ENCODE results near the gene ISG15. TPM values are rescaled to one million over a fixed set of nuclear protein-coding genes. Genes with fewer than 3 reads are reported as not detected.
"Not testable (repeated sequence)": the region's sequence is repeated elsewhere in the genome, so short reads cannot be mapped to it uniquely, and the experiment has no call there.

Gene ISG15
- total RNA-seq, 1 experiment from 2014 or later, result 63.1 TPM

DNA sequence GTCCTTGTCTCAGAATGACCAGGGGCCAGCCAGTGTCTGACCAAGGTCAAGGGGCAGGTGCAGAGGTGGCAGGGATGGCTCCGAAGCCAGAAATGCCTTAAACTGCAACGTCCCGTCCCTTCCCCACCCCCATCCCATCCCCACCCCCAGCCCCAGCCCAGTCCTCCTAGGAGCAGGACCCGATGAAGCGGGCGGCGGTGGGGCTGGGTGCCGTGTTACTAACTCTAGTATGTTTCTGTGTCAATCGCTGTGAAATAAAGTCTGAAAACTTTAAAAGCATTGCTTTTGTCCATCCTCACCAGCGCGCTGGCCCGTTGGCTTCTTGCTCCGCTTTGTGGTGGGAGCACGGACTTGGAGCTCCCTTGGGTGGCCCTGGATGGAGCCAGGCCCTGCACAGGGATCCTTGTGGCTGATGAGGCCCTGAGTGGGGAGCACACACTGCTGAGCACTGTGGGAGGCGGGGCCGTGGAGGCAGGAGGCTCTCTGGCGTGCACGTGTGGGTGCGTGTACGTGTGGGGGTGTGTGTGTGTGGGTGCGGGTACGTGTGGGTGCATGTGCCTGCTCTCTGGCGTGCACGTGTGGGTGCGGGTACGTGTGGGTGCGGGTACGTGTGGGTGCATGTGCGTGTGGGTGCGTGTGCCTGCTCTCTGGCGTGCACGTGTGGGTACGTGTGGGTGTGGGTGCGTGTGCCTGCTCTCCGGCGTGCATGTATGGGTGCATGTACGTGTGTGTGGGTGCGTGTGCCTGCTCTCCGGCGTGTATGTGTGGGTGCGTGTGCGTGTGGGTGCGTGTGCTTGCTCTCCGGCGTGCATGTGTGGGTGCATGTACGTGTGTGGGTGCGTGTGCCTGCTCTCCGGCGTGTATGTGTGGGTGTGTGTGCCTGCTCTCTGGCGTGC is 42.8 kb downstream of the ISG15 start:
- POLR2A ChIA-PET, result no interaction called here
- CTCF ChIA-PET, result no interaction called here

DNA sequence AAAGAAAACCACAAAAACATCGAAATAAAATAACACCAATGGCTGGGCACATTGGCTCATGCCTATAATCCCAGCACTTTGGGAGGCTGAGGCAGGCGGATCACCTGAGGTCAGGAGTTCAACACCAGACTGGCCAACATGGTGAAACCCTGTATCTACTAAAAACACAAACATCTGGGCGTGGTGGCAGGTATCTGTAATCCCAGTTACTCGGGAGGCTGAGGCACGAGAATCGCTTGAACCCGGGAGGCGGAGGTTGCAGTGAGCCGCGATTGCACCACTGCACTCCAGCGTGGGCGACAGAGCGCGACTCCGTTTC is 44.4 kb downstream of the ISG15 start:
- H3K4me3 ChIP-seq (ENCODE audit: low read depth, low read length); H3K27me3 Mint-ChIP-seq (ENCODE audit: insufficient read depth, unreplicated experiment); BruUV-seq (replicated peaks); H3K27me3 ChIP-seq (replicated peaks; ENCODE audit: control insufficient read depth, insufficient read depth, low read length); DNase-seq; H3K9me3 Mint-ChIP-seq (ENCODE audit: unreplicated experiment); H3K4me1 Mint-ChIP-seq (ENCODE audit: low read depth, unreplicated experiment); H3K36me3 ChIP-seq (ENCODE audit: control insufficient read depth, insufficient read depth, low read length); POLR2A ChIA-PET; H3K9me3 ChIP-seq: not testable (repeated sequence)
- CTCF ChIA-PET, result interaction anchor here (1.3 kb wide), 1 partner anchor 44 kb away, joined by 3 read pairs; the partner anchor contains the start of gene ISG15
- H3K4me3 Mint-ChIP-seq (ENCODE audit: unreplicated experiment), result peak overlapping the region; percentile 80
- intact Hi-C loops (cut with micrococcal nuclease; ENCODE audit: unreplicated experiment), result loop anchor here (2.0 kb wide), 2 partner anchors 19 to 43 kb away; no protein-coding TSS in a partner anchor
- H3K36me3 Mint-ChIP-seq (ENCODE audit: insufficient read depth, unreplicated experiment), result peaks cover 59% of the 10 kb centered on the region
- H3K4me1 ChIP-seq, result peaks cover 19% of the 10 kb centered on the region
- peak overlapping the region; percentile 51 for H3K27ac Mint-ChIP-seq (ENCODE audit: unreplicated experiment)

More for the DNA sequence above, 42.8 kb downstream of the ISG15 start:
- H3K36me3 ChIP-seq (ENCODE audit: control insufficient read depth, insufficient read depth, low read length), result no peaks in the 10 kb centered on the region
- H3K27ac Mint-ChIP-seq (ENCODE audit: unreplicated experiment), result no peak overlapping the region
- no peak for DNase-seq
- no peaks in the 10 kb centered on the region for H3K27me3 Mint-ChIP-seq (ENCODE audit: insufficient read depth, unreplicated experiment)
- H3K9me3 ChIP-seq, result no peaks in the 10 kb centered on the region
- H3K4me1 Mint-ChIP-seq (ENCODE audit: low read depth, unreplicated experiment), result peaks cover 7% of the 10 kb centered on the region
- H3K4me3 ChIP-seq (ENCODE audit: low read depth, low read length), result no peak overlapping the region
- BruUV-seq (replicated peaks), result no TSS peak
- TF ChIP-seq, protein P1, sequence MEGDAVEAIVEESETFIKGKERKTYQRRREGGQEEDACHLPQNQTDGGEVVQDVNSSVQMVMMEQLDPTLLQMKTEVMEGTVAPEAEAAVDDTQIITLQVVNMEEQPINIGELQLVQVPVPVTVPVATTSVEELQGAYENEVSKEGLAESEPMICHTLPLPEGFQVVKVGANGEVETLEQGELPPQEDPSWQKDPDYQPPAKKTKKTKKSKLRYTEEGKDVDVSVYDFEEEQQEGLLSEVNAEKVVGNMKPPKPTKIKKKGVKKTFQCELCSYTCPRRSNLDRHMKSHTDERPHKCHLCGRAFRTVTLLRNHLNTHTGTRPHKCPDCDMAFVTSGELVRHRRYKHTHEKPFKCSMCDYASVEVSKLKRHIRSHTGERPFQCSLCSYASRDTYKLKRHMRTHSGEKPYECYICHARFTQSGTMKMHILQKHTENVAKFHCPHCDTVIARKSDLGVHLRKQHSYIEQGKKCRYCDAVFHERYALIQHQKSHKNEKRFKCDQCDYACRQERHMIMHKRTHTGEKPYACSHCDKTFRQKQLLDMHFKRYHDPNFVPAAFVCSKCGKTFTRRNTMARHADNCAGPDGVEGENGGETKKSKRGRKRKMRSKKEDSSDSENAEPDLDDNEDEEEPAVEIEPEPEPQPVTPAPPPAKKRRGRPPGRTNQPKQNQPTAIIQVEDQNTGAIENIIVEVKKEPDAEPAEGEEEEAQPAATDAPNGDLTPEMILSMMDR (IDR thresholded peaks at IDR 0.05; ENCODE audit: insufficient read depth in 1 of 2, low read depth in 1 of 2, low read length in 1 of 2, severe bottlenecking in 1 of 2, unreplicated experiment in 1 of 2), result no peak
- H3K9me3 Mint-ChIP-seq (ENCODE audit: unreplicated experiment), result no peaks in the 10 kb centered on the region
- peaks cover 72% of the 10 kb centered on the region for H3K36me3 Mint-ChIP-seq (ENCODE audit: insufficient read depth, unreplicated experiment)
- intact Hi-C loops (cut with micrococcal nuclease; ENCODE audit: unreplicated experiment), result no loop called here
- H3K4me1 ChIP-seq, result peaks cover 19% of the 10 kb centered on the region
- no peak overlapping the region for H3K4me3 Mint-ChIP-seq (ENCODE audit: unreplicated experiment)
- H3K27me3 ChIP-seq (replicated peaks; ENCODE audit: control insufficient read depth, insufficient read depth, low read length), result no peaks in the 10 kb centered on the region

DNA sequence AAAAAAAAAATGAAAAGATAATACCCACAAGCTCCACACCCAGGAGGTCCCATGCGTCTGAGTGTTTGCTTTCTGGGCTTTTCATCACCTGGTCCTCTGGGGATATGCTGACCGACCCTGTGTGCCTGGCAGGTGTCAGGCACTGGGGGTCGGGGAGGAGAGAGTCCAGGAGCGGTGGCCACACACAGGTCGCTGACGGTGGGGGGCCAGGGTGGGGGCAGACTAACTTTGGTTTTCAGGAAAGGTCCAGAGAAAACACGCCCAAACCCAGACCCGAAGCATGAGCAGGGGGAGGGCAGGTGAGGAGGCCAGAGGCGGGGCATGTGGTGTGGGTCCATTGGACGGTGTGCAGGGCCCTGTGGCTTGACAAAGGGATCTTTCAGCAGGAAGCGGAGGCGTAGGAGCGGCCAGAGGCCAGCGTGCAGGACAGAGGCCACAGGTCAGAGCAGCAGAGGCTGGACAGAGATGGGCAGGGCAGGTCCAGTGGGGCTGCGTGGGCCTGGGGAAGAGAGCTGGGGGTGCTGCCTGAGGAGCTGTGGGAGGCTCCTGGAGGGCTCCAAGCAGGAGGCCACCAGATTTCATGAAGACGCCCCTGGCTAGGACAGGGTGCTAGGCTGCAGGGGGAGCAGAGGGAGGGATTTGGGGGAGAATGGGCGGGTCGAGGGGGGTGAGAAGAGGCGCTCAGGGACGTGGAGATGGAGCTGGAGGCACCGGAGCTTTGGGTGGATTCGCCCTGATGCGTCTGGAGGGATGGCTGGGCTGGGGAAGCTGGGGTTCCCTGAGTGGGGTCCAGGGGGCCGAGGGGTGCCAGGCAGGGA is 45.0 kb downstream of the ISG15 start:
- ChIA-PET CTCF (interaction anchor here (0.6 to 1.5 kb wide), 3 partner anchors 45 to 215 kb away, joined by 3 to 5 read pairs (median 4); partner anchors contain the start of genes ISG15 and UBE2J2), POLR2A (interaction anchor here (1.2 to 1.5 kb wide), 2 partner anchors 34 to 39 kb away, joined by 3 to 4 read pairs; partner anchors contain the start of gene AGRN)
- H3K4me1 Mint-ChIP-seq (ENCODE audit: low read depth, unreplicated experiment), result peaks cover 7% of the 10 kb centered on the region
- peaks cover 54% of the 10 kb centered on the region for H3K36me3 Mint-ChIP-seq (ENCODE audit: insufficient read depth, unreplicated experiment)
- H3K4me3 ChIP-seq (ENCODE audit: low read depth, low read length), result peak overlapping the region; percentile 64
- DNase-seq, result peak; percentile 62 to 80
- TF ChIP-seq, protein P1 (IDR thresholded peaks at IDR 0.05; ENCODE audit: insufficient read depth in 1 of 2, low read depth in 1 of 2, low read length in 1 of 2, severe bottlenecking in 1 of 2, unreplicated experiment in 1 of 2), result no peak
- no peaks in the 10 kb centered on the region for H3K9me3 ChIP-seq
- H3K4me3 Mint-ChIP-seq (ENCODE audit: unreplicated experiment), result peak overlapping the region; percentile 80
- BruUV-seq (replicated peaks), result TSS peak; percentile 45
- H3K27ac Mint-ChIP-seq (ENCODE audit: unreplicated experiment), result peak overlapping the region; percentile 51
- H3K4me1 ChIP-seq, result peaks cover 19% of the 10 kb centered on the region
- H3K27me3 Mint-ChIP-seq (ENCODE audit: insufficient read depth, unreplicated experiment), result no peaks in the 10 kb centered on the region
- H3K36me3 ChIP-seq (ENCODE audit: control insufficient read depth, insufficient read depth, low read length), result no peaks in the 10 kb centered on the region
- no peaks in the 10 kb centered on the region for H3K27me3 ChIP-seq (replicated peaks; ENCODE audit: control insufficient read depth, insufficient read depth, low read length)
- intact Hi-C loops (cut with micrococcal nuclease; ENCODE audit: unreplicated experiment), result loop anchor here (2.0 kb wide), 2 partner anchors 19 to 43 kb away; no protein-coding TSS in a partner anchor
- H3K9me3 Mint-ChIP-seq (ENCODE audit: unreplicated experiment), result no peaks in the 10 kb centered on the region
